DMS 273 (cell line): Measurements from ENCODE around the gene ZNF28.
"Not testable (repeated sequence)": the region's sequence is repeated elsewhere in the genome, so short reads cannot be mapped to it uniquely, and the experiment has no call there.

Source experiments
- DNase-seq: peaks from one replicate; lab custom pipeline; 2025; ENCODE audit not compliant: unreplicated experiment; lab: John Stamatoyannopoulos, UW

Gene ZNF28

GRCh38 chr19:52782864-52783263 is 38.6 kb downstream of the ZNF28 start:
- DNase-seq, result not testable (repeated sequence)

DNA sequence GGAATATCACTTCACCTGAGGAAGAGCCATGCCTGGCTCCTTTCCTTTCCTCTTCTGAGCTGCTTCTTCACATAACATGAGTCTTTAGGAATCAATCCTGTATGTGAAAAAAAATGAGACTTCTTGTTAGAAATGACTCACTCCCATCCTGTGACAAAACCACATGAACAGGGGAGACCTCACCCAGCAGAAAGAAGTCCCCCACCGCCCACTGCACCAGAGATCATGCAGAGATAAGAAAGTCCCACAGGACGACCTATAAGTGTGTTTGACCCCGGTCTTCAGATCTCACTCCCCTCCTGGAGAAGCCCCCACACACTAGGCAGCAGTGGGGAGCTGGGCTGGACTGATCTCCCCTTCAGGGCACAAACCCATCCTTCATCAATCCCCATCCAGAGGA is 42.6 kb downstream of the ZNF28 start:
- DNase-seq, result no peak

- DNase-seq, result not testable (repeated sequence)
These were observed 65.0 kb downstream of the ZNF28 start for GRCh38 chr19:52756447-52756846.

GRCh38 chr19:52749780-52750179 is 71.7 kb downstream of the ZNF28 start:
- no peak for DNase-seq

DNA sequence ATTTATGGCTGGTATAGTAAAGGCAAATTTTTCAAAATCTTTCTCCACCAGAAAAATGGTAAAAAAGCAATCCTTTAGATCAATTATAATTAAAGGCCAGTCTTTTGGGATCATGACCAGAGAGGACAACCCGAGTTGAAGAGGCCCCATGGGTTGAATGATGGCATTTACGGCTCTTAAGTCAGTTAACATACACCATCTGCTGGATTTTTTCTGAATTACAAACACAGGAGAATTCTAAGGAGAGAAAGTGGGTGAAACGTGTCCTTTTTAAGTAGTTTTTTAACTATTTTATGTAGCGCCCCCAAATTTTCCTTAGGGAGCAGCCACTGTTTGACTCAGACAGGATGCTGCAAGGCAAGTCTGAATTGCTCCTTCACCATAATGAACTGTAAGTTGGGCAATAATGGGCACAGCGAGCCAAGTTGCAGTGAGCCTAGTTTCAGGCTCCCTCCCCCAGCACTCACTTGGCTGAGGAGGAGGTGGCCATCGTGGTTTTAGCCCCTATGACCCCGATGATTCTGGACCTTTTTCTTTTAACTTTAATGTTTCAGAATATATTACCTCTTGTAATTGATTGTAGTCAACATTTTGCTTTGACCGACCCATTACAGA is 73.0 kb downstream of the ZNF28 start:
- peak; percentile 44 for DNase-seq
